ENCODE measurements around the gene SRSF10. TPM values are rescaled to one million over a fixed set of nuclear protein-coding genes. Genes with fewer than 3 reads are reported as not detected.

The SRSF10 gene
- total RNA-seq (ENCODE audit: low replicate concordance), result 73.3 and 153 TPM in 2 replicates

DNA sequence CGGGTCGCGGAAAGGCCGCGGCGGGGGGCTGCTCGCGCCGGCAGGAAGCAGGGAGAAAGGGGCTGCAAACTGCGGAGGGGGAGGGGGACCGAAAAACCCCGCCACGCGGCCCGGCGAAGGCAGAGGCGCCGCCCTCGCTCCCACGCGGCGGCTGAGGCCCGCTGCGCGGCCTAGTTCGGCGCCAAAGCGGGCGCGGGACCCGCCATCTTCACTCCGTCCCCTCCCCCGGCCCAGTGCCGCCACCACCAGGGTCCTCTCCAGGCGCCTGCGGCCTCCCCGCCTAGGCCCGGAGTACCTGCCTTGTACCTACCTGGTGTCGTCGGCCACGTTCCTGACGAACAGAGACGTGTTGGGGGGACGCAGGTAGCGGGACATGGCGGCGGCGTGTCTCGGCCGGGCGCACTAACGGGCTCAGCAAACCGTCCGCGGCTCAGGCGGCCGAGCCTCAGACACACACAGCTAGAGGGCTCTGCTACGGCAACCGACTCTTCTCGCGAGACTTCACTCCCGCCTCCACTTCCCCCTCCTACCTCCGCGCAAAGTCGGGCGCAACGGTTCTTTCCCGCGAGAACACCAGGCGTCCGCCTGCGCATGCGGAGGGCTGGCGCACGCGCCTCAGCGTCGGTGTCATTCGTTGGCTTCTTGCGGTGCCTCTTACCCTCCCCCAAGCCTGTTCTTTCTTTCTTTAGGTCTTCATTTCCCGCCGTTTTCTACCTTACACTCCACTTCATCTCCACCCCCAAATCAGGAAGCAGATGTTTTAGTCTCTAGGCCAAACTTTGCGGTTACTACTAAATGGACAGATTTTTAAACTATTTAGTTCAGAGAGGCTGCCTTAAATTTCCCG, at the start of gene SRSF10:
Gene SRSF10 (minus strand): TSS at position 447 of the 847 bp plus-strand sequence. CDS start 72 bp downstream, at position 375.

DNA sequence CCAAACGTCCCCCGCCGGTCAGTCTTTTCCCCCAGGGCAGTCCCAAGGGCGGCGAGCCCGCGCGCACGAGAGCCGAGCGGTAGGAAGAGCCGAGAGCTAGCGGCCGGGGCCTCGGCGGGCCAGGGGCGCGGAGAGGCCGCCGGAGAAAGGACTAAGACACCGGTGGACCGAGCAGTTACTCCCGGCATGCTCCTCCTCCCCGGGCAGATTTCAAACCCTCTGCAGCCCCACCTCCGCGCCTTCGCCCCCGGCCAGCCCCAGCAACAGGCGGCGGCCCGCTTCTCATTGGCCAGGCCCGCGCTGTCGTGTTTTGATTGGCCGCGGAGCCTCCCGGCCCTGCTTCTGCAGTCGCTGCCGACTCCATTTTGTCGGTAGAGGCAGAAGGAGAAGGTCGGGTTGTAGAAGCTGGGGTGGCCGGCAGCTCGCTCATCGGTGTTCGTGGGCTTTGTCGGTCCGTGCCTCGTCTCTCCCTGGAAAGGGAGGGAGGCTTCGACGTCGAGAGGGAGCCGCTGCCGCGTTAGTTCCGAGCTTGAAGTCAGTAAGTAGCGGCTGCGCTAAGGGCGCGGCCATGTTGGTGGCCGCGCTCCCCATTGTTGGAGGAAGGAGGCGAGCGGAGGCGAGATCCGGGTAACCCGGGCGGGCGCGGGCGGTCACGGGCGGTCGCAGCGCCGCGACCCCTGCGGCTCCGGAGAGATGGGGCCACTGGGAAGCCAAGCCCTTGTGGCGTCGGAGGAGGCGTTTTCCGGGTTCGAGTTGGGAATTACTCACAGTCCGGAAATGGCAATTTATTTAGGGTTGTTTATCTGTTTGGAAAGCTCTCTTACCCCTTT, 20.5 kb downstream of the SRSF10 start, which contains the start of gene PNRC2:
Gene PNRC2 (plus strand): TSS at position 368 of the 830 bp plus-strand sequence. CDS start 1,630 bp downstream, outside the sequence.

Other genes with a start within 250 kb of the SRSF10 start
- gene ELOA, start 236.9 kb downstream of the SRSF10 start, total RNA-seq (ENCODE audit: low replicate concordance), result 7.3 and 19.5 TPM in 2 replicates
- gene PITHD1, start 201.9 kb downstream of the SRSF10 start, total RNA-seq (ENCODE audit: low replicate concordance), result 29.8 and 30.2 TPM in 2 replicates
- 21.2 and 45.5 TPM in 2 replicates for gene LYPLA2, start 189.2 kb downstream of the SRSF10 start, total RNA-seq (ENCODE audit: low replicate concordance)
- 8.0 and 27.4 TPM in 2 replicates for gene GALE, start 179.6 kb downstream of the SRSF10 start, total RNA-seq (ENCODE audit: low replicate concordance)
- 48.9 and 51.7 TPM in 2 replicates for gene HMGCL, start 154.9 kb downstream of the SRSF10 start, total RNA-seq (ENCODE audit: low replicate concordance)
- 12.4 and 14.4 TPM in 2 replicates for gene FUCA1, start 112.0 kb downstream of the SRSF10 start, total RNA-seq (ENCODE audit: low replicate concordance)
- gene CNR2, start 67.0 kb downstream of the SRSF10 start, total RNA-seq (ENCODE audit: low replicate concordance), result not detected in 2 replicates
- gene PNRC2, start 20.5 kb downstream of the SRSF10 start, total RNA-seq (ENCODE audit: low replicate concordance), result 75.7 and 120 TPM in 2 replicates
- gene MYOM3, start 131.8 kb upstream of the SRSF10 start, total RNA-seq (ENCODE audit: low replicate concordance), result 0.23 TPM in 1 of 2 replicates, not detected in the other
- not detected in 2 replicates for gene IL22RA1, start 162.8 kb upstream of the SRSF10 start, total RNA-seq (ENCODE audit: low replicate concordance)
- not detected in 2 replicates for gene IFNLR1, start 207.0 kb upstream of the SRSF10 start, total RNA-seq (ENCODE audit: low replicate concordance)

Data from smooth muscle cell of the coronary artery (primary cell).